Right lobe of liver (tissue), 6 donors: ENCODE results near the gene PDCD10. TPM values are rescaled to one million over a fixed set of nuclear protein-coding genes. Genes with fewer than 3 reads are reported as not detected.

Experiments used
- ATAC-seq, 4 donors: fragments of 200-7000 bp; cut with Tn5 transposase; one replicate each; pipeline ENCODE4 v1.9.1; 2020; ENCODE audit warnings: mild to moderate bottlenecking in 4 of 4, moderate library complexity in 4 of 4
- DNase-seq, 3 donors: peaks; one replicate each; pipeline ENCODE4 v3.0.0-alpha.2; 2020
- H3K27ac ChIP-seq, 3 donors: fragments of 200-600 bp; one replicate each; pipeline ENCODE4 v1.8.0; 2022
- H3K27me3 ChIP-seq, 2 donors: fragments of 200-600 bp; one replicate each; pipeline ENCODE4 v1.8.0; 2022
- H3K36me3 ChIP-seq, 4 donors: fragments of 200-600 bp; sonication (generic) in 1 of 4; one replicate each; pipeline versions ENCODE4 v1.5.1 to v1.8.0; 2017 to 2022; ENCODE audit warnings: control low read depth in 1 of 4
- H3K4me1 ChIP-seq, 4 donors: fragments of 200-600 bp; sonication (generic) in 1 of 4; one replicate each; pipeline versions ENCODE4 v1.5.1 to v1.8.0; 2017 to 2022; ENCODE audit warnings: control low read depth in 1 of 4
- H3K4me3 ChIP-seq, 3 donors: fragments of 200-600 bp; one replicate each; pipeline ENCODE4 v1.8.0; 2022
- H3K9me3 ChIP-seq, 4 donors: fragments of 200-600 bp; sonication (generic) in 1 of 4; one replicate each; pipeline versions ENCODE4 v1.5.1 to v1.8.0; 2017 to 2022; ENCODE audit warnings: control low read depth in 1 of 4
- CTCF ChIP-seq, 4 donors: fragments of 200-600 bp in 3 of 4; fragments of 450-650 bp in 1 of 4; IDR thresholded peaks; one replicate each; pipeline versions ENCODE4 v1.5.1 to v1.8.0; 2016 to 2022; ENCODE audit warnings: antibody characterized with exemption in 4 of 4, mild to moderate bottlenecking in 2 of 4
- POLR2A ChIP-seq: fragments of 450-650 bp; IDR thresholded peaks from one replicate; pipeline ENCODE4 v1.6.1; 2017; ENCODE audit warnings: antibody characterized with exemption, mild to moderate bottlenecking
- WGBS: methylation state at CpG from one replicate; pipeline ENCODE4 v1.1.6; 2018; ENCODE audit warnings: low coverage, low lambda C conversion rate; ENCODE audit not compliant: insufficient coverage; ENCODE audit errors: missing lambda C conversion rate; 5-methylcytosine and 5-hydroxymethylcytosine counted together
- intact Hi-C, 2 donors: fragments of 100-400 bp; cut with DNase I; formaldehyde crosslinking; loops; one replicate each; pipeline versions ENCODE4 v1.11.2 to v1.14.1; 2022
- long read RNA-seq: library from polyadenylated mRNA; unstranded; transcript quantifications from one replicate; pipeline ENCODE4 v2.0.0, GENCODE V29; 2019
- total RNA-seq, 6 experiments: library from RNA; depleted of rRNA in 2 of 6; stranded (reverse); fragments of >200 nt in 2 of 6; fragmentation: NEBNext Ultra II Directional in 3 of 6; extraction: Animal tissue kit (Norgen Biotek cat#: 25700) in 3 of 6; gene quantifications; one replicate each; pipeline versions ENCODE4 v1.1.0 to v1.2.4, GENCODE V29; 2016 to 2023
- donor health status: DM: no; HTN: yes; CAD: no.
- donor health status: DM: no; HTN: no; CAD: no.
- donor health status: DM: no; HTN: no; CAD: no.
- donor health status: DM: no; HTN: yes; CAD: no.
- donor health status: DM: no; HTN: yes; CAD: no.

Gene PDCD10
- 10 to 100 TPM; 12.9 to 39.1 (median 22.2) TPM for total RNA-seq
- long read RNA-seq, transcript PDCD10-218 (8 exons, 1,276 nt), result major isoform, 8 of 11 reads
- long read RNA-seq, partial matches to known transcripts, result 0 of 11 reads
- long read RNA-seq, other reads (novel, unspliced or antisense), result 0 of 11 reads

- ATAC-seq (peak; percentile 91 to 97 (median 93)), DNase-seq (peak; percentile 98 to 99 (median 99))
- peak within 1 kb of the TSS; percentile 87 to 91 (median 87) for H3K4me3 ChIP-seq
- H3K9me3 ChIP-seq, result no peaks in the 10 kb centered on the region
- H3K27me3 ChIP-seq, result no peaks in the 10 kb centered on the region
- peak within 1 kb of the TSS; percentile 62 to 79 (median 76) for H3K27ac ChIP-seq
- WGBS, result under 1% methylated on average over 30 of the region's 49 CpGs
- TF ChIP-seq CTCF (IDR thresholded peaks at IDR 0.05) (no peak), POLR2A (peak; percentile 62)
- H3K4me1 ChIP-seq, result peaks cover 0 to 14% (median 6%) of the 10 kb centered on the region in 4 donors
- no peaks in the 10 kb centered on the region for H3K36me3 ChIP-seq
- intact Hi-C loops, result no loop called here
Observed at GRCh38 chr3:167734498-167735232, at the start of gene PDCD10. Gene PDCD10 (minus strand): TSS chr3:167734892. CDS start chr3:167720157, 14,735 bp downstream.

DNA sequence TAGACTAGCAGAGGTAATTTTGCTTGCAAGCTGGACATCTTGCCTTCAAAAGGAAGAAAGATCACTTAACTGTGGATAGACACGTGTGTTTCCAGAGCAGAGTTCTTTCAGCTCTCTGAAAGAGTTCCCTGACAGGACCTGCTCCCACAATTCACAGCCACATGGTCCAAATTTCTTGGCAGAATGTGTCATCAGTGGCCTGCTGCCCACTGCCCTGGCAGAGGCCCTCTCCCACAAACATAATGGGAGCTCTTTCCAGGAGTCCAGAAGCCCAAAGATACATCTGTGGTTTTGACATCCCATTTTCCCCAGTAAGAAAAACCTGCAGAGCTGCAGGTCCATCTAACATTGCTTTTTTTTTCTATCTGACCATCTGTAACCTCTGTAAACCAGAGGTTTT, 49.1 kb upstream of the PDCD10 start:
- no peak for TF ChIP-seq POLR2A
- TF ChIP-seq CTCF (IDR thresholded peaks at IDR 0.05), result no peak
- Histone ChIP-seq H3K4me1 (no peaks in the 10 kb centered on the region), H3K9me3 (no peaks in the 10 kb centered on the region), H3K27me3 (no peaks in the 10 kb centered on the region), H3K36me3 (no peaks in the 10 kb centered on the region), H3K4me3 (no peak overlapping the region), H3K27ac (no peak overlapping the region)
- DNase-seq, result no peak
- WGBS, result 17% methylated on average over 1 of the region's 1 CpG
- intact Hi-C loops, result no loop called here
- ATAC-seq, result no peak

- DNase-seq, result no peak
- H3K4me3 ChIP-seq, result no peak overlapping the region
- TF ChIP-seq POLR2A, result no peak
- TF ChIP-seq CTCF (IDR thresholded peaks at IDR 0.05), result no peak
- WGBS, result 76% methylated on average over 2 of the region's 2 CpGs
- H3K27ac ChIP-seq, result no peak overlapping the region
- ATAC-seq, result no peak
- no peaks in the 10 kb centered on the region for H3K27me3 ChIP-seq
- H3K4me1 ChIP-seq, result no peaks in the 10 kb centered on the region
- no peaks in the 10 kb centered on the region for H3K36me3 ChIP-seq
- intact Hi-C loops, result no loop called here
- H3K9me3 ChIP-seq, result no peaks in the 10 kb centered on the region
Observed at GRCh38 chr3:167780214-167780883, 45.7 kb upstream of the PDCD10 start.

GRCh38 chr3:167777356-167777755, 42.7 kb upstream of the PDCD10 start:
- H3K27ac ChIP-seq, result no peak overlapping the region
- DNase-seq (no peak), ATAC-seq (no peak)
- H3K9me3 ChIP-seq, result no peaks in the 10 kb centered on the region
- no peaks in the 10 kb centered on the region for H3K36me3 ChIP-seq
- H3K27me3 ChIP-seq, result no peaks in the 10 kb centered on the region
- 24% methylated on average over 1 of the region's 1 CpG for WGBS
- no peak for TF ChIP-seq CTCF (IDR thresholded peaks at IDR 0.05)
- TF ChIP-seq POLR2A, result no peak
- intact Hi-C loops, result no loop called here
- no peak overlapping the region for H3K4me3 ChIP-seq
- no peaks in the 10 kb centered on the region for H3K4me1 ChIP-seq
